Measurements from ENCODE around the gene NEURL3. TPM values are rescaled to one million over a fixed set of nuclear protein-coding genes. Genes with fewer than 3 reads are reported as not detected.

NEURL3 gene
- total RNA-seq, 1 donor from 2014 or later: 0.13 TPM

- H3K4me1 Mint-ChIP-seq: peaks cover 6% of the 10 kb centered on the region
- H3K27me3 Mint-ChIP-seq (ENCODE audit: low read depth): peaks cover 2% of the 10 kb centered on the region
- no peak for TF ChIP-seq CTCF (IDR thresholded peaks at IDR 0.05; ENCODE audit: unreplicated experiment)
- H3K4me3 Mint-ChIP-seq: no peak overlapping the region
- DNase-seq (ENCODE audit: low spot score in 2 of 2, unreplicated experiment in 2 of 2): no peak
- peaks cover 7% of the 10 kb centered on the region for H3K9me3 Mint-ChIP-seq
- no peaks in the 10 kb centered on the region for H3K36me3 Mint-ChIP-seq
- no peak overlapping the region for H3K27ac Mint-ChIP-seq
Measured at GRCh38 chr2:96485751-96486651, 19.2 kb downstream of the NEURL3 start.

GRCh38 chr2:96485350-96485749 is 19.8 kb downstream of the NEURL3 start:
- Mint-ChIP-seq H3K27ac (no peak overlapping the region), H3K9me3 (peaks cover 5% of the 10 kb centered on the region), H3K27me3 (ENCODE audit: low read depth) (peaks cover 2% of the 10 kb centered on the region), H3K4me1 (peaks cover 6% of the 10 kb centered on the region), H3K36me3 (no peaks in the 10 kb centered on the region), H3K4me3 (no peak overlapping the region)
- no peak for TF ChIP-seq CTCF (IDR thresholded peaks at IDR 0.05; ENCODE audit: unreplicated experiment)
- DNase-seq (ENCODE audit: low spot score in 2 of 2, unreplicated experiment in 2 of 2): no peak

- Mint-ChIP-seq H3K36me3 (no peaks in the 10 kb centered on the region), H3K27me3 (ENCODE audit: low read depth) (peaks cover 2% of the 10 kb centered on the region), H3K27ac (no peak overlapping the region), H3K9me3 (no peaks in the 10 kb centered on the region), H3K4me1 (peaks cover 6% of the 10 kb centered on the region), H3K4me3 (no peak overlapping the region)
- DNase-seq (ENCODE audit: low spot score in 2 of 2, unreplicated experiment in 2 of 2): no peak
- no peak for TF ChIP-seq CTCF (IDR thresholded peaks at IDR 0.05; ENCODE audit: unreplicated experiment)
Measured at GRCh38 chr2:96484091-96484490, 21.1 kb downstream of the NEURL3 start.

GRCh38 chr2:96477458-96477857 is 27.7 kb downstream of the NEURL3 start:
- Mint-ChIP-seq H3K9me3 (no peaks in the 10 kb centered on the region), H3K36me3 (no peaks in the 10 kb centered on the region), H3K27me3 (ENCODE audit: low read depth) (peaks cover 26% of the 10 kb centered on the region), H3K4me1 (no peaks in the 10 kb centered on the region), H3K27ac (no peak overlapping the region), H3K4me3 (no peak overlapping the region)
- DNase-seq (ENCODE audit: low spot score in 2 of 2, unreplicated experiment in 2 of 2): no peak
- no peak for TF ChIP-seq CTCF (IDR thresholded peaks at IDR 0.05; ENCODE audit: unreplicated experiment)

- no peak for TF ChIP-seq CTCF (IDR thresholded peaks at IDR 0.05; ENCODE audit: unreplicated experiment)
- DNase-seq (ENCODE audit: low spot score in 2 of 2, unreplicated experiment in 2 of 2): no peak
- H3K9me3 Mint-ChIP-seq: no peaks in the 10 kb centered on the region
- H3K4me1 Mint-ChIP-seq: peaks cover 2% of the 10 kb centered on the region
- no peak overlapping the region for H3K4me3 Mint-ChIP-seq
- peaks cover 26% of the 10 kb centered on the region for H3K27me3 Mint-ChIP-seq (ENCODE audit: low read depth)
- H3K36me3 Mint-ChIP-seq: no peaks in the 10 kb centered on the region
- no peak overlapping the region for H3K27ac Mint-ChIP-seq
Measured at GRCh38 chr2:96471772-96472171, 33.4 kb downstream of the NEURL3 start.

Measured in mesothelial cell of epicardium (in vitro differentiated cells).